Panc1 (cell line): ENCODE data around the gene SCN8A. TPM values are rescaled to one million over a fixed set of nuclear protein-coding genes. Genes with fewer than 3 reads are reported as not detected.
A peak's percentile ranks its signal among the peaks of the same experiment; 100 is the strongest.

Source experiments
- ATAC-seq: fragments of 200-7000 bp; cut with Tn5 transposase; 2 replicates; pipeline ENCODE4 v1.9.1; 2020; ENCODE audit warnings: mild to moderate bottlenecking, moderate library complexity
- BruUV-seq: library from RNA; stranded (reverse); fragments of 400-500 nt; replicated peaks from 2 replicates; lab custom pipeline; 2021; lab: Mats Ljungman, UMichigan
- CTCF ChIA-PET: fragments of 300-600 bp; sonication (Branson Sonifier 250); formaldehyde crosslinking; loops from one replicate; lab custom pipeline; 2022; ENCODE audit warnings: antibody characterized with exemption; lab: Charles Lee
- POLR2A ChIA-PET: fragments of 300-600 bp; sonication (Branson Sonifier 250); formaldehyde crosslinking; loops from one replicate; lab custom pipeline; 2022; ENCODE audit warnings: antibody characterized with exemption; lab: Charles Lee
- DNase-seq: peaks from one replicate; pipeline ENCODE4 v3.0.0-alpha.2; 2010; ENCODE audit warnings: low read depth, low spot score
- H3K27ac ChIP-seq: 2 replicates; pipeline ENCODE4 v1.5.1; 2011; ENCODE audit warnings: mild to moderate bottlenecking, low read length, inconsistent platforms
- H3K27me3 ChIP-seq: fragments of 200-500 bp; sonication (Bioruptor generic); 2 replicates; pipeline ENCODE4 v1.6.0; 2014; ENCODE audit warnings: low read length, inconsistent platforms; ENCODE audit not compliant: control insufficient read depth, insufficient read depth
- H3K36me3 ChIP-seq: fragments of 200-500 bp; sonication (Bioruptor generic); 2 replicates; pipeline ENCODE4 v1.5.1; 2014; ENCODE audit warnings: inconsistent platforms, mild to moderate bottlenecking, low read length, moderate library complexity; ENCODE audit not compliant: control insufficient read depth, insufficient read depth
- H3K4me1 ChIP-seq: 2 replicates; pipeline ENCODE4 v1.5.1; 2011; ENCODE audit warnings: inconsistent platforms, mild to moderate bottlenecking, low read length, moderate library complexity; ENCODE audit not compliant: control insufficient read depth, insufficient read depth
- H3K4me3 ChIP-seq, 2 experiments: 2 replicates each; pipeline ENCODE4 v1.5.1; 2011 to 2012; ENCODE audit warnings: low read depth in 2 of 2, low read length in 2 of 2, mild to moderate bottlenecking in 2 of 2, inconsistent platforms in 1 of 2, moderate library complexity in 1 of 2
- H3K9me3 ChIP-seq: fragments of 200-500 bp; sonication (Bioruptor generic); 2 replicates; pipeline ENCODE4 v1.5.1; 2014; ENCODE audit warnings: low read depth, mild to moderate bottlenecking, inconsistent platforms, low read length, moderate library complexity; ENCODE audit not compliant: control insufficient read depth, insufficient read depth
- CTCF ChIP-seq: fragments of 450-650 bp; IDR thresholded peaks from 2 replicates; pipeline ENCODE4 v1.5.1; 2017; ENCODE audit warnings: mild to moderate bottlenecking
- POLR2AphosphoS5 ChIP-seq: IDR thresholded peaks from 2 replicates; pipeline ENCODE4 v1.6.1; 2012; ENCODE audit warnings: mild to moderate bottlenecking, low read depth, low read length, moderate library complexity
- REST ChIP-seq, 2 experiments: IDR thresholded peaks; 2 replicates each; pipeline ENCODE4 v1.6.1; 2011 to 2012; ENCODE audit warnings: low read depth in 2 of 2, control low read depth in 1 of 2, low read length in 1 of 2, mild to moderate bottlenecking in 1 of 2, moderate library complexity in 1 of 2; ENCODE audit not compliant: insufficient read depth in 1 of 2
- SIN3A ChIP-seq: IDR thresholded peaks from 2 replicates; pipeline ENCODE4 v1.6.1; 2012; ENCODE audit warnings: low read depth, mild to moderate bottlenecking, low read length, moderate library complexity, borderline replicate concordance; ENCODE audit not compliant: insufficient read depth
- TCF7L2 ChIP-seq: IDR thresholded peaks from 2 replicates; pipeline ENCODE4 v1.6.1; 2011; ENCODE audit warnings: mild to moderate bottlenecking, low read depth, low read length, inconsistent platforms
- in situ Hi-C: cut with HindIII; loops from 2 replicates; pipeline ENCODE4 v1.10.0; 2016; ENCODE audit warnings: low sequenced_read_pairs, low pct_unique_long_range_greater_than_20kb
- intact Hi-C: fragments of 100-400 bp; cut with micrococcal nuclease; formaldehyde crosslinking; loops from one replicate; pipeline ENCODE4 v1.10.0; 2022; ENCODE audit not compliant: unreplicated experiment
- total RNA-seq: library from RNA; stranded (reverse); gene quantifications from one replicate; pipeline ENCODE4 v1.2.1, GENCODE V29; 2021; ENCODE audit not compliant: unreplicated experiment

Gene SCN8A
- total RNA-seq, 1 experiment from 2014 or later: 8.6 TPM

- ChIA-PET POLR2A (no interaction called here), CTCF (interaction anchor here (0.5 to 0.6 kb wide), 2 partner anchors 51 to 490 kb away, joined by 4 read pairs; partner anchors contain the start of gene ANKRD33)
- Histone ChIP-seq H3K9me3 (no peaks in the 10 kb centered on the region), H3K27me3 (no peaks in the 10 kb centered on the region; the same call in 1 of the 2 replicates), H3K27ac (no peak overlapping the region), H3K36me3 (no peaks in the 10 kb centered on the region), H3K4me3 (no peak overlapping the region), H3K4me1 (no peaks in the 10 kb centered on the region)
- BruUV-seq: no TSS peak
- intact Hi-C loops (no loop called here), in situ Hi-C loops (no loop called here)
- ATAC-seq (no peak), DNase-seq (no peak)
- TF ChIP-seq SIN3A: no peak
These were observed 246.3 kb downstream of the SCN8A start for GRCh38 chr12:51837286-51837685.

- Histone ChIP-seq H3K36me3 (no peaks in the 10 kb centered on the region), H3K4me1 (no peaks in the 10 kb centered on the region), H3K4me3 (no peak overlapping the region), H3K27me3 (no peaks in the 10 kb centered on the region), H3K27ac (no peak overlapping the region), H3K9me3 (no peaks in the 10 kb centered on the region)
- DNase-seq: no peak
- peak; percentile 57; the same call in 1 of the 2 replicates for ATAC-seq
- in situ Hi-C loops: no loop called here
- POLR2A ChIA-PET: no interaction called here
- BruUV-seq: no TSS peak
- no peak for TF ChIP-seq REST (IDR thresholded peaks at IDR 0.05; ENCODE audit: insufficient read depth in 1 of 2, low read depth in 2 of 2, low read length in 1 of 2)
- no peak for TF ChIP-seq SIN3A
- TF ChIP-seq CTCF: no peak
- TF ChIP-seq POLR2AphosphoS5: no peak
- no peak for TF ChIP-seq TCF7L2
- intact Hi-C loops: no loop called here
- CTCF ChIA-PET: no interaction called here
These were observed 247.0 kb downstream of the SCN8A start for GRCh38 chr12:51838036-51838435.

GRCh38 chr12:51838762-51839161 lies 247.7 kb downstream of the SCN8A start:
- POLR2A ChIA-PET: no interaction called here
- Histone ChIP-seq H3K9me3 (no peaks in the 10 kb centered on the region), H3K4me3 (no peak overlapping the region), H3K27ac (no peak overlapping the region), H3K36me3 (no peaks in the 10 kb centered on the region), H3K4me1 (no peaks in the 10 kb centered on the region), H3K27me3 (no peaks in the 10 kb centered on the region)
- no TSS peak for BruUV-seq
- intact Hi-C loops: no loop called here
- ATAC-seq (no peak), DNase-seq (no peak)
- TF ChIP-seq REST (IDR thresholded peaks at IDR 0.05; ENCODE audit: insufficient read depth in 1 of 2, low read depth in 2 of 2, low read length in 1 of 2): no peak
- no peak for TF ChIP-seq POLR2AphosphoS5
- no peak for TF ChIP-seq TCF7L2
- TF ChIP-seq SIN3A: no peak
- no peak for TF ChIP-seq CTCF
- CTCF ChIA-PET: no interaction called here
- in situ Hi-C loops: no loop called here
